H9 (cell line): ENCODE results near the gene KIF16B. TPM values are rescaled to one million over a fixed set of nuclear protein-coding genes. Genes with fewer than 3 reads are reported as not detected.

Source experiments
- DNase-seq: peaks from one replicate; pipeline ENCODE4 v3.0.0-alpha.2; 2017
- H2AFZ ChIP-seq: one replicate; pipeline ENCODE4 v1.6.1; 2013; ENCODE audit warnings: mild to moderate bottlenecking, low read length, control low read depth, moderate library complexity
- H2AK5ac ChIP-seq: 2 replicates; pipeline ENCODE4 v1.6.1; 2013; ENCODE audit warnings: low read length, control low read depth, mixed read lengths; ENCODE audit not compliant: insufficient read length
- H2BK120ac ChIP-seq: one replicate; pipeline ENCODE4 v1.6.1; 2013; ENCODE audit warnings: low read depth, mild to moderate bottlenecking, low read length, control low read depth, inconsistent platforms; ENCODE audit not compliant: poor library complexity, severe bottlenecking
- H2BK12ac ChIP-seq: 2 replicates; pipeline ENCODE4 v1.6.1; 2013; ENCODE audit warnings: low read length, control low read depth, mixed read lengths, low read depth; ENCODE audit not compliant: insufficient read length
- H2BK15ac ChIP-seq: 2 replicates; pipeline ENCODE4 v1.6.1; 2013; ENCODE audit warnings: low read depth, low read length, control low read depth
- H2BK20ac ChIP-seq: one replicate; pipeline ENCODE4 v1.6.1; 2013; ENCODE audit warnings: low read depth, mild to moderate bottlenecking, low read length, control low read depth, inconsistent platforms; ENCODE audit not compliant: poor library complexity, severe bottlenecking
- H2BK5ac ChIP-seq: 2 replicates; pipeline ENCODE4 v1.6.1; 2013; ENCODE audit warnings: low read length, control low read depth, mixed read lengths; ENCODE audit not compliant: insufficient read length
- H3K14ac ChIP-seq: 2 replicates; pipeline ENCODE4 v1.6.1; 2013; ENCODE audit warnings: low read length, control low read depth; ENCODE audit not compliant: insufficient read depth
- H3K18ac ChIP-seq: 2 replicates; pipeline ENCODE4 v1.6.1; 2013; ENCODE audit warnings: low read depth, mild to moderate bottlenecking, mixed read lengths, low read length, control low read depth; ENCODE audit not compliant: insufficient read length
- H3K23ac ChIP-seq: 2 replicates; pipeline ENCODE4 v1.6.1; 2013; ENCODE audit warnings: low read length, control low read depth, mixed read lengths, low read depth; ENCODE audit not compliant: insufficient read length
- H3K23me2 ChIP-seq: 2 replicates; pipeline ENCODE4 v1.6.1; 2013; ENCODE audit warnings: low read depth, mild to moderate bottlenecking, mixed read lengths, low read length, control low read depth; ENCODE audit not compliant: insufficient read length, poor library complexity, severe bottlenecking
- H3K27ac ChIP-seq: 2 replicates; pipeline ENCODE4 v1.5.1; 2013; ENCODE audit warnings: low read length, control low read depth, mixed read lengths, low read depth; ENCODE audit not compliant: insufficient read length
- H3K27me3 ChIP-seq: 2 replicates; pipeline ENCODE4 v1.6.1; 2013; ENCODE audit warnings: low read length, control low read depth, inconsistent platforms; ENCODE audit not compliant: insufficient read depth
- H3K4ac ChIP-seq: 2 replicates; pipeline ENCODE4 v1.6.1; 2013; ENCODE audit warnings: low read depth, mild to moderate bottlenecking, control low read depth, inconsistent platforms, low read length, moderate library complexity
- H3K4me1 ChIP-seq: 2 replicates; pipeline ENCODE4 v1.6.1; 2013; ENCODE audit warnings: low read length, control low read depth, inconsistent platforms; ENCODE audit not compliant: insufficient read depth
- H3K4me2 ChIP-seq: 2 replicates; pipeline ENCODE4 v1.6.1; 2013; ENCODE audit warnings: low read length, control low read depth, mixed read lengths; ENCODE audit not compliant: insufficient read length, insufficient read depth
- H3K56ac ChIP-seq: 2 replicates; pipeline ENCODE4 v1.6.1; 2013; ENCODE audit warnings: low read depth, mild to moderate bottlenecking, mixed read lengths, low read length, control low read depth; ENCODE audit not compliant: insufficient read length
- H3K79me1 ChIP-seq: 2 replicates; pipeline ENCODE4 v1.6.1; 2013; ENCODE audit warnings: low read depth, mild to moderate bottlenecking, moderate library complexity, low read length, control low read depth, inconsistent platforms; ENCODE audit not compliant: insufficient read depth, poor library complexity, severe bottlenecking
- H3K79me2 ChIP-seq: 2 replicates; pipeline ENCODE4 v1.6.1; 2013; ENCODE audit warnings: low read length, control low read depth, inconsistent platforms; ENCODE audit not compliant: insufficient read depth
- H3K9ac ChIP-seq: 2 replicates; pipeline ENCODE4 v1.6.1; 2013; ENCODE audit warnings: low read length, control low read depth, mixed read lengths; ENCODE audit not compliant: insufficient read length; ENCODE audit errors: extremely low read depth
- H3K9me3 ChIP-seq: one replicate; pipeline ENCODE4 v1.6.1; 2013; ENCODE audit warnings: low read depth, low read length, inconsistent platforms; ENCODE audit not compliant: control insufficient read depth
- H3T11ph ChIP-seq: one replicate; pipeline ENCODE4 v1.6.1; 2013; ENCODE audit warnings: mild to moderate bottlenecking, low read length, control low read depth, inconsistent platforms
- H4K20me1 ChIP-seq: one replicate; pipeline ENCODE4 v1.6.1; 2013; ENCODE audit not compliant: control insufficient read depth, insufficient read length, insufficient read depth
- H4K5ac ChIP-seq: 2 replicates; pipeline ENCODE4 v1.6.1; 2013; ENCODE audit warnings: low read depth, mild to moderate bottlenecking, mixed read lengths, low read length, control low read depth; ENCODE audit not compliant: insufficient read length
- H4K8ac ChIP-seq: replicated peaks from 2 replicates; pipeline ENCODE4 v1.6.1; 2013; ENCODE audit warnings: low read length, control low read depth, mixed read lengths, low read depth; ENCODE audit not compliant: insufficient read length
- H4K91ac ChIP-seq: 2 replicates; pipeline ENCODE4 v1.6.1; 2013; ENCODE audit warnings: low read depth, mild to moderate bottlenecking, moderate library complexity, mixed read lengths, low read length, control low read depth; ENCODE audit not compliant: insufficient read length
- H3K27ac Mint-ChIP-seq, 3 experiments: 2 replicates in 2 of 3; 3 replicates in 1 of 3; pipeline ENCODE4 v1.8.0; 2020 to 2021; ENCODE audit warnings: mixed read lengths in 3 of 3, mild to moderate bottlenecking in 1 of 3, moderate library complexity in 1 of 3
- H3K27me3 Mint-ChIP-seq: 2 replicates; pipeline ENCODE4 v1.8.0; 2021; ENCODE audit warnings: low read depth, mild to moderate bottlenecking, moderate library complexity, mixed read lengths
- H3K36me3 Mint-ChIP-seq, 3 experiments: 2 replicates in 2 of 3; 3 replicates in 1 of 3; pipeline ENCODE4 v1.8.0; 2020 to 2021; ENCODE audit warnings: low read depth in 3 of 3, mixed read lengths in 3 of 3; ENCODE audit not compliant: insufficient read depth in 1 of 3
- H3K4me1 Mint-ChIP-seq, 2 experiments: 2 replicates each; pipeline ENCODE4 v1.8.0; 2020; ENCODE audit warnings: mixed read lengths in 2 of 2
- H3K4me3 Mint-ChIP-seq, 2 experiments: 2 replicates in 1 of 2; 3 replicates in 1 of 2; pipeline ENCODE4 v1.8.0; 2020 to 2021; ENCODE audit warnings: mild to moderate bottlenecking in 2 of 2, mixed read lengths in 2 of 2, moderate library complexity in 1 of 2
- H3K9me3 Mint-ChIP-seq, 2 experiments: 2 replicates in 1 of 2; 3 replicates in 1 of 2; pipeline ENCODE4 v1.8.0; 2020; ENCODE audit warnings: mild to moderate bottlenecking in 2 of 2, mixed read lengths in 2 of 2, moderate library complexity in 1 of 2
- CTCF ChIP-seq: fragments of 200-600 bp; sonication (generic); conservative IDR thresholded peaks from 3 replicates; pipeline ENCODE4 v1.8.0; 2021; ENCODE audit warnings: antibody characterized with exemption, mild to moderate bottlenecking
- WGBS: extraction: QIAGEN DNeasy Blood & Tissue Kit; methylation state at CpG from one replicate; pipeline ENCODE4 v1.1.7; 2013; ENCODE audit warnings: missing lambda C conversion rate, low lambda C conversion rate, mixed read lengths; ENCODE audit not compliant: insufficient read length; ENCODE audit errors: extremely low coverage; 5-methylcytosine and 5-hydroxymethylcytosine counted together
- total RNA-seq: library from RNA; stranded (reverse); gene quantifications from 2 replicates; pipeline ENCODE4 v1.2.1, GENCODE V29; 2021

The KIF16B gene
- total RNA-seq, 1 experiment from 2014 or later: 7.4 TPM

- no peak overlapping the region for H2BK12ac ChIP-seq
- no peak overlapping the region for H3K18ac ChIP-seq
- no peak for DNase-seq
- H3K79me2 ChIP-seq: no peaks in the 10 kb centered on the region
- no peak overlapping the region for H3K4me2 ChIP-seq
- no peak overlapping the region for H4K91ac ChIP-seq
- no peak overlapping the region for H3K27ac ChIP-seq
- H3K56ac ChIP-seq: no peak overlapping the region
- WGBS: no CpG with 5 or more reads among the region's 2 CpGs
- H3K79me1 ChIP-seq: no peaks in the 10 kb centered on the region
- TF ChIP-seq CTCF: no peak
- H4K5ac ChIP-seq: no peak overlapping the region
- no peaks in the 10 kb centered on the region; a peak in 1 of 5 replicates for H3K9me3 Mint-ChIP-seq
- no peak overlapping the region for H3K4me3 Mint-ChIP-seq
- H2AFZ ChIP-seq: no peak overlapping the region
- no peak overlapping the region for H2AK5ac ChIP-seq
- H3K14ac ChIP-seq: no peak overlapping the region
- H3K27ac Mint-ChIP-seq: no peak overlapping the region; a peak in 1 of 7 replicates
- peaks cover 15 to 16% of the 10 kb centered on the region in 2 experiments for H3K4me1 Mint-ChIP-seq
- no peak overlapping the region for H3K9ac ChIP-seq
- peaks cover 0 to 2% (median 0%) of the 10 kb centered on the region in 3 experiments; a peak in 3 of 7 replicates for H3K36me3 Mint-ChIP-seq
- no peak overlapping the region for H3K23ac ChIP-seq
- 0 out of 2 replicates have a peak, but pooled peaks cover 3% of the 10 kb centered on the region for H3K4me1 ChIP-seq
- H2BK20ac ChIP-seq: no peak overlapping the region
- no peak overlapping the region for H4K8ac ChIP-seq
- no peak overlapping the region for H3K4ac ChIP-seq
- H3K9me3 ChIP-seq: no peaks in the 10 kb centered on the region
- H3K27me3 Mint-ChIP-seq: no peaks in the 10 kb centered on the region
- no peaks in the 10 kb centered on the region for H3K23me2 ChIP-seq
- H3T11ph ChIP-seq: no peak overlapping the region
- H2BK120ac ChIP-seq: no peak overlapping the region
- H3K27me3 ChIP-seq: no peaks in the 10 kb centered on the region
- no peak overlapping the region for H2BK15ac ChIP-seq
- H2BK5ac ChIP-seq: no peak overlapping the region
- no peaks in the 10 kb centered on the region for H4K20me1 ChIP-seq
Observed at GRCh38 chr20:16433293-16433580, 140.0 kb downstream of the KIF16B start.
